HL-60 (cell line): ENCODE results near the gene GET4.

Source experiments
- DNase-seq, 2 experiments: peaks; one replicate each; pipeline ENCODE4 v3.0.0-alpha.2; 2010 to 2020; ENCODE audit warnings: low read depth in 1 of 2, low spot score in 1 of 2
- H3K27ac ChIP-seq: fragments of 250-450 bp; sonication (Bioruptor Pico); replicated peaks from 2 replicates; pipeline ENCODE4 v1.5.1; 2020; ENCODE audit warnings: mild to moderate bottlenecking, moderate library complexity
- H3K27me3 ChIP-seq: fragments of 250-450 bp; sonication (Bioruptor Pico); 2 replicates; pipeline ENCODE4 v1.5.1; 2021; ENCODE audit warnings: mild to moderate bottlenecking, moderate library complexity; ENCODE audit not compliant: insufficient read depth, poor library complexity, severe bottlenecking
- H3K4me3 ChIP-seq: replicated peaks from 2 replicates; pipeline ENCODE4 v1.5.1; 2011; ENCODE audit warnings: mild to moderate bottlenecking, control low read depth, low read length; ENCODE audit not compliant: insufficient read depth
- CTCF ChIP-seq: IDR thresholded peaks from one replicate; pipeline ENCODE4 v1.5.1; 2011; ENCODE audit warnings: low read length, control low read depth, inconsistent platforms; ENCODE audit not compliant: insufficient read depth
- GABPA ChIP-seq: IDR thresholded peaks from 2 replicates; pipeline ENCODE4 v1.6.1; 2012; ENCODE audit warnings: low read depth
- POLR2AphosphoS5 ChIP-seq: IDR thresholded peaks from 2 replicates; pipeline ENCODE4 v1.6.1; 2012; ENCODE audit warnings: low read depth
- SPI1 ChIP-seq: IDR thresholded peaks from 2 replicates; pipeline ENCODE4 v1.6.1; 2012; ENCODE audit warnings: low read depth, mild to moderate bottlenecking, borderline replicate concordance
- TF ChIP-seq, protein P1 (sequence below): IDR thresholded peaks from 2 replicates; pipeline ENCODE4 v1.6.1; 2012; ENCODE audit warnings: low read depth; ENCODE audit not compliant: insufficient replicate concordance

The GET4 gene

GRCh38 chr7:926061-927030, 50.0 kb downstream of the GET4 start:
- H3K27ac ChIP-seq, result peak overlapping the region; percentile 36

DNA sequence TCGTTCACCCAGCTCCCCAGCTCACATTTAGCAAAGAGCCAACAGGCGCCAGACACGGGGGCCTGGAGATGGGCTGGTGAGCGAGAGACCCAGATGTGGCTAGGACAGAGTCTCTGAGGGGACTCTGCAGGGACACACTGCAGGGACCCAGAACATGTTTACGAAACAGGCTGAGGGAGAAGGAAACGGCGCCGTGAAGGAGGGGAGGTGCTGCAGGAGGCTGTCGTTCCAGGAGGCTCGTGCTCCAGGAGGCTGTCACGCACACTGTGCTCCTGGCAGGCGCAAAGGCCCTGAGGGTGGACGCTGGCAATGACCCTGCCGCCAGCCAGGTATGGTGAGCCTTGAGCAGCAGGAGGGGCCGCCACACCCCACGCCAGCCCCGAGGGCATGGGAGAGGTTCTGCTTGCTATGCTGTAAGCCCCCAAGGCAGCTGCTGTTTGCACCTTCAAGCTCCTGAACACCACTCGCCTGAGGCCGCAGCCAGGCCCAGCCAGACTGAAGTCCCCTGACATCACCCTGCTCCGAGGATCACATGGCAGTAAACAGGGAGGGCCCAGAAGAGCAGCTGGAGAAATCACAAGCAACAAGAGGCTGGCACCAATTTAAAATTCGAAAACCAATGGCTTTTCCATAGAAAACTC, 50.8 kb downstream of the GET4 start:
- Histone ChIP-seq H3K27me3 (no peaks in the 10 kb centered on the region), H3K4me3 (no peak overlapping the region), H3K27ac (peak overlapping the region; percentile 36)
- TF ChIP-seq GABPA (no peak), POLR2AphosphoS5 (no peak), CTCF (no peak), SPI1 (no peak)
- TF ChIP-seq, protein P1, sequence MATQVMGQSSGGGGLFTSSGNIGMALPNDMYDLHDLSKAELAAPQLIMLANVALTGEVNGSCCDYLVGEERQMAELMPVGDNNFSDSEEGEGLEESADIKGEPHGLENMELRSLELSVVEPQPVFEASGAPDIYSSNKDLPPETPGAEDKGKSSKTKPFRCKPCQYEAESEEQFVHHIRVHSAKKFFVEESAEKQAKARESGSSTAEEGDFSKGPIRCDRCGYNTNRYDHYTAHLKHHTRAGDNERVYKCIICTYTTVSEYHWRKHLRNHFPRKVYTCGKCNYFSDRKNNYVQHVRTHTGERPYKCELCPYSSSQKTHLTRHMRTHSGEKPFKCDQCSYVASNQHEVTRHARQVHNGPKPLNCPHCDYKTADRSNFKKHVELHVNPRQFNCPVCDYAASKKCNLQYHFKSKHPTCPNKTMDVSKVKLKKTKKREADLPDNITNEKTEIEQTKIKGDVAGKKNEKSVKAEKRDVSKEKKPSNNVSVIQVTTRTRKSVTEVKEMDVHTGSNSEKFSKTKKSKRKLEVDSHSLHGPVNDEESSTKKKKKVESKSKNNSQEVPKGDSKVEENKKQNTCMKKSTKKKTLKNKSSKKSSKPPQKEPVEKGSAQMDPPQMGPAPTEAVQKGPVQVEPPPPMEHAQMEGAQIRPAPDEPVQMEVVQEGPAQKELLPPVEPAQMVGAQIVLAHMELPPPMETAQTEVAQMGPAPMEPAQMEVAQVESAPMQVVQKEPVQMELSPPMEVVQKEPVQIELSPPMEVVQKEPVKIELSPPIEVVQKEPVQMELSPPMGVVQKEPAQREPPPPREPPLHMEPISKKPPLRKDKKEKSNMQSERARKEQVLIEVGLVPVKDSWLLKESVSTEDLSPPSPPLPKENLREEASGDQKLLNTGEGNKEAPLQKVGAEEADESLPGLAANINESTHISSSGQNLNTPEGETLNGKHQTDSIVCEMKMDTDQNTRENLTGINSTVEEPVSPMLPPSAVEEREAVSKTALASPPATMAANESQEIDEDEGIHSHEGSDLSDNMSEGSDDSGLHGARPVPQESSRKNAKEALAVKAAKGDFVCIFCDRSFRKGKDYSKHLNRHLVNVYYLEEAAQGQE, result no peak
- DNase-seq, result peak in 1 of 2 experiments; percentile 35

More at GRCh38 chr7:926061-927030, 50.0 kb downstream of the GET4 start:
- H3K27me3 ChIP-seq, result no peaks in the 10 kb centered on the region
- no peak for TF ChIP-seq POLR2AphosphoS5
- no peak for TF ChIP-seq GABPA
- TF ChIP-seq, protein P1, result no peak
- no peak for TF ChIP-seq SPI1
- TF ChIP-seq CTCF, result no peak
- no peak for DNase-seq
- H3K4me3 ChIP-seq, result no peak overlapping the region

- DNase-seq, result no peak
- TF ChIP-seq GABPA (no peak), SPI1 (no peak), POLR2AphosphoS5 (no peak), CTCF (no peak)
- TF ChIP-seq, protein P1, result no peak
- Histone ChIP-seq H3K27me3 (no peaks in the 10 kb centered on the region), H3K4me3 (no peak overlapping the region), H3K27ac (peak overlapping the region; percentile 86)
These were observed 53.0 kb downstream of the GET4 start for GRCh38 chr7:929311-929711.
